22Rv1 (cell line): ENCODE measurements around the gene LCLAT1.
A peak's percentile ranks its signal among the peaks of the same experiment; 100 is the strongest.

Source experiments
- H3K27ac ChIP-seq: fragments of 450-650 bp; 2 replicates; pipeline ENCODE4 v1.5.1; 2017
- ZFX ChIP-seq: fragments of 450-650 bp; IDR thresholded peaks from 2 replicates; pipeline ENCODE4 v1.6.1; 2017; ENCODE audit warnings: antibody characterized with exemption, borderline replicate concordance
- TF ChIP-seq, protein P1 (sequence below): fragments of 450-650 bp; IDR thresholded peaks from 2 replicates; pipeline ENCODE4 v1.5.1; 2017; ENCODE audit warnings: mild to moderate bottlenecking

LCLAT1 gene

DNA sequence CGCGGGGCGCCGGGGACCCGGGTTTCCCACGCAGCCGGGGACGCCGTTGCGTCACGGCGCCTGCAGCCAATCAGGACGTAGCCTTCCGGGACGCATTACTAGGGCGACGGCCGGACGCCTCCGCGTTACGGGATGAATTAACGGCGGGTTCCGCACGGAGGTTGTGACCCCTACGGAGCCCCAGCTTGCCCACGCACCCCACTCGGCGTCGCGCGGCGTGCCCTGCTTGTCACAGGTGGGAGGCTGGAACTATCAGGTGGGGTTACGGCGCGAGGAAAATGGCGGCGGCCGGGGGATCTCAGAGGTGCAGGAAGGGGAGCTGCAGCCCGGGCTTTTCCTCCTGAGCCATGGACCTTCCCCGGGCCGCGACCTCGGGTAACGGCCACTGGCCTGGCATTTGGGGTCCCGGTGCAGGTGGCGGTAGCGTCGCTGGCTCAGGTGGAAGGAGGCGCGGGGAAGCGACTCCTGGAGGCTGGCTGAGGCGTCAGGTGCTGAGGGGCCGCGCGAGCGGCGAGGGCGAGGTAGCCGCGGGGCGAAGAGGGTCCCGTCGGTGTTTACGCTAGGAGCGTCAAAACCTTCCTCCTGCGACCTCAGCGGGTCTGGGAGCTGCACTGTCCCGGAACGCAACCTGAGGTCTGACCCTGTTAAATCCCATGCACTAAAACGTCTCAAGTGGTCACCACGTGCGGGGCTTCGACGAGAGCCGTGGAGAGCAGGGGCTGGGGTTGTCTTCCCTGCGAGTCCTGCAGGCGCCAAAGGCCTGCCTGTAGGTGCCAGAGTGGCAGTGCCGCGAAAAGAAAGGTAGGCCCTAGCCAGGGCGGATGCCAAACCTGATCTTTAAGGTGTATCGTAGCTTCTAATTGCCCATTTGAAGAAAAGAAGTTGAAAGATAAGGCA lies at the start of gene LCLAT1:
TSS of gene LCLAT1 (plus strand) at position 98 of the 897 bp plus-strand sequence. CDS start 78,345 bp downstream, outside the sequence.
- TF ChIP-seq, protein P1, sequence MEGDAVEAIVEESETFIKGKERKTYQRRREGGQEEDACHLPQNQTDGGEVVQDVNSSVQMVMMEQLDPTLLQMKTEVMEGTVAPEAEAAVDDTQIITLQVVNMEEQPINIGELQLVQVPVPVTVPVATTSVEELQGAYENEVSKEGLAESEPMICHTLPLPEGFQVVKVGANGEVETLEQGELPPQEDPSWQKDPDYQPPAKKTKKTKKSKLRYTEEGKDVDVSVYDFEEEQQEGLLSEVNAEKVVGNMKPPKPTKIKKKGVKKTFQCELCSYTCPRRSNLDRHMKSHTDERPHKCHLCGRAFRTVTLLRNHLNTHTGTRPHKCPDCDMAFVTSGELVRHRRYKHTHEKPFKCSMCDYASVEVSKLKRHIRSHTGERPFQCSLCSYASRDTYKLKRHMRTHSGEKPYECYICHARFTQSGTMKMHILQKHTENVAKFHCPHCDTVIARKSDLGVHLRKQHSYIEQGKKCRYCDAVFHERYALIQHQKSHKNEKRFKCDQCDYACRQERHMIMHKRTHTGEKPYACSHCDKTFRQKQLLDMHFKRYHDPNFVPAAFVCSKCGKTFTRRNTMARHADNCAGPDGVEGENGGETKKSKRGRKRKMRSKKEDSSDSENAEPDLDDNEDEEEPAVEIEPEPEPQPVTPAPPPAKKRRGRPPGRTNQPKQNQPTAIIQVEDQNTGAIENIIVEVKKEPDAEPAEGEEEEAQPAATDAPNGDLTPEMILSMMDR: peak; percentile 21
- TF ChIP-seq ZFX: no peak
- peak within 1 kb of the TSS; percentile 34; the same call in 1 of the 2 replicates for H3K27ac ChIP-seq

DNA sequence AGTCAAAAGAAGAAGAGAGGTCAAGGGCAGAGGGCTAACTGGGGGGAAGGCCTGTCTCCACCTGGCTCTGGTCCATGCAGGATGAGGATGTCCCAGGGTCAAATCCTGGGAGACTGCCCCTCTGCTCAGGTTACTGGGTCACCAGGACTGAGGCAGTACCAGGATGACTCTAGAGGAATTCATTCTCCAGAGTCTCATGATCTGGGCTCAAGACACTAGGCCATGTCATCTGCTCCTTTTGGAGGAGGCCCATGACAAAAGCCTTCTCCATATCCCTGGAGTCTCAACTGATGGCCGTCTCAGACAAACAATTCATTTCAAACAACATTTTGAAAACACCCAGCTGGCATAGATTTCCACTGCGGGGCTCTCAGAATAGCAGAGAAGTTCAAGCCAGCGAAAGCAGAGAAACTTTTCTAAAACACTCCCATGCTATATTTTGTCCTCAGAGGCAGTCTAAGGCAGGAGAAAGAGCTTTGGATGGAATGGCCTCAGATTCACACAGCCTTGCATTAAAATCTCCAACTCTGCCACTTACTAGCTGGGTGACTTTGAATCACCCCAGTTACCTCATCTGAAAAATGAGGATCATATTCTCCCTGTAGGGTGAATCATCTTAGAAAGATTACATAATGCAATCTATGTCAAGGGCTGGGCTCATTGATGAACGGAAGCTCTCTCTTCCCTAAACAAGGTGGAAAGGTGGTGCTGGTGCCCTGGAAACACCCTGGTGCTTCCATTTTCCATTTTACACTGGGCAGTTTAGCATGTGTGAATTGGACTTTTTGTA lies 48.8 kb upstream of the LCLAT1 start:
- no peak overlapping the region for H3K27ac ChIP-seq
- no peak for TF ChIP-seq ZFX
- TF ChIP-seq, protein P1: no peak

DNA sequence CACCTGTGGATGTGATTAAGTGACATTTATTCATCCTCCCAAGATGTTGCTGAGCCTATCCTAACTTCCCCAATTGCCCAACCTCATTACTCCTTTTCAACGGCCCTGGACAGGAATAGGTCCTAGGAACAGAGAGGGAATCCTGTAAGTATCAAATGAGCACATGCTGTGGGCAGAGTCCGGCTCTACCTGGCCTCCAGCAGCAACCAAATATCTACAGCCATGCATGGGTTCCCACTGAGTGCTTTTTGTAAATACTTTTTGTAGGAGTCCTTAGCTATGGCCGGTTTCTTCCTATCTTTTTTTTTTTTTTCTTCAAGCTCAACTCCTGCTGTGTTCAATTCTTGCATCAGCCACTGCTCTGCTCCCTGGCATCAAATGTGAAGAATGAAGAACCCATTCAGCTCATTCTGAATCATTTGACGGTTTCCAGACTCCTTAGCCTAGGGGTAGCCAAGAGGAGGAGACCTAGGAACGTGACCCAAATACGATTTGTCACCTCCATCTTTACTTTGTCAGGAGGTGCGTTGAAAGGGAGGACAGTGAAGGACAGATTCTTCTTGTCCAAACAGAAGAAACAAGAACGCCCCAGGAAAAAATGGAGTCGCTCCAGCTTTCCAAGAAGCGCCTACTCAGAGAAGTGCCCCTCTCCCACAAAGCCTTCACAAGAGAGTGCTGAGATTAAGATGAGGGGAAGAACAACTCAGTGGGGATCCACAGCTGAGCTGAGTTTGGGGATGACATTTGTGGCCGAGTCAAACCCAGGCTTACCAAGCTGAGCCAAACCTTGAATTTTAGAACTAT lies 46.7 kb upstream of the LCLAT1 start:
- no peak for TF ChIP-seq ZFX
- TF ChIP-seq, protein P1: no peak

DNA sequence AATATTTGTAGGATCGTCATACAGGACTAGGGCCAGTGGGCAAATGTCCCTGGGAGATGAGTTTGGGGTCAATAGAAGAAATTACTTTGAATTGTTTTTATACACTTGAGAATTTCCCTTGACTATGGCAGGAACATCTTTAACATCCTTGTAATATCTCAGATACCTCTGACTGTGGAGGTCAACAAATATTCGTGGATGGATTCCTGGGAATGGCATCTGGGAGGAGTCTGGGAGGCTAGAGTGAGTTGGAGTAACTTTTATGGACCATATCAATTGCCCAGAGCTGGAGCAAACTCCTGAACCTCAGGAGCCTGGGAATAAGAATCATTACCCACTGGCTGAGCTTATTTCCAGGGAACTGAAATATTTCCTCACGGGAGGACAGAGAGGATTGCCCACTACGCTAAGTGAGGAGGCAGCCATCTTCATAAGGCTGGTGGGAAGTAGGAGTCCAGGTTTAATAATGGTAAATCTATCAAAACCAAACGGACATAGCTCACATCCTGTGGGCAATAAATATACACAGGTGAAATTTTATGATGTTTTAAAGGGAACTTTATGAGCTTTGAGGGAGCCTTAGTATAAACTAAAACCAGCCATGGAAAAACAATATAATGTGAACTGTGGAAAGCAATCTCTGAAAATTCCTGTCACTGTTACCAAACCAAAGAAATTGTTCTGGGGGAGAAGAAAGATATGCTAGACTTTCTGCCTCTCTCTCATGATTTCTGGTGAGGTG lies 44.4 kb upstream of the LCLAT1 start:
- H3K27ac ChIP-seq: no peak overlapping the region
- TF ChIP-seq, protein P1: no peak
- TF ChIP-seq ZFX: no peak

More for the DNA sequence above, 46.7 kb upstream of the LCLAT1 start:
- no peak overlapping the region for H3K27ac ChIP-seq

DNA sequence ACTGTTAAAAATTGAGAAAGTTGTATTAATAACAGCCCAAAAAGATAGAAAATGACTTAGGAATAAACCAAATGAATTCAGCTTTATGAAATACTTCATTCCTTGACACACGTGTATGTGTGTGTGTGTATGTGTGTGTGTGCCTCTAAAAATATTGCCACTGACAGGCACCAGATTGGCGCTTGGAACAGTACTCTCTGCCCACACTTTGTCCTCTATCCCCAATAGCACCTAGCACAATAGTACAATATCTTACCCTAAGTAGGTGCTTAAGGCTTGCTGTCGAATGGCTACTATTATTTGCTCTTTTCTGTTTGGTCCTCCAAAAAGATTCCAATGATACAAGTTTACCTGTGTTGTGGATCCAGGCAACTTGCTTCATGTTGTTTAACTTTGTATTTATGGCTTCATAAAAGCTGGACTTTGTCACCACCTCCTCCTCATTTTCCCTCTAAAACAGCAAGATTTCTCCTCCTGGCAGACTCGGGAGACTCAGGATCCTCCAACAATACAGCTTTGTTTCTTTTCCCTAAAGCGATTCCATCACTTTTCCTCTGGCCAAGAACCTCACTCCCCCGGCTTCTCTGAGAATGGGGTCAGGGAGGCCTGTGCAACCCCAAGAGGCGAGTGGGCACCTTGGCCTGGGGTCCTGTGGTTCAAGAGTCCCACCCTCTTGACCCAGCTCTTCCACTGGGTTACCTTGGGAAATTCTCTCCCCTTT lies 43.3 kb upstream of the LCLAT1 start:
- H3K27ac ChIP-seq: no peak overlapping the region
- no peak for TF ChIP-seq ZFX
- TF ChIP-seq, protein P1: no peak
